AG04450 (cell line): ENCODE measurements around the gene FUCA1. TPM values are rescaled to one million over a fixed set of nuclear protein-coding genes. Genes with fewer than 3 reads are reported as not detected.

ENCODE experiments used
- CTCF ChIA-PET: fragments of 300-600, 350-600 bp; formaldehyde crosslinking; extraction: SDS; loops from one replicate; lab custom pipeline; 2022; ENCODE audit warnings: antibody characterized with exemption, inconsistent platforms; lab: Charles Lee
- POLR2A ChIA-PET: fragments of 350-600 bp; formaldehyde crosslinking; extraction: SDS; loops from one replicate; lab custom pipeline; 2021; ENCODE audit warnings: antibody characterized with exemption, inconsistent platforms; lab: Yijun Ruan, JAX
- DNase-seq: peaks from one replicate; pipeline ENCODE4 v3.0.0-alpha.2; 2011; ENCODE audit warnings: low read depth, low spot score
- H3K27ac ChIP-seq: one replicate; pipeline ENCODE4 v1.5.1; 2012; ENCODE audit warnings: low read depth, low read length, control low read depth
- H3K27me3 ChIP-seq: one replicate; pipeline ENCODE4 v1.6.0; 2012; ENCODE audit warnings: low read length; ENCODE audit not compliant: control insufficient read depth, insufficient read depth
- H3K4me3 ChIP-seq: 2 replicates; pipeline ENCODE4 v1.5.1; 2011; ENCODE audit warnings: mild to moderate bottlenecking, low read depth, low read length, control low read depth
- H3K9me3 ChIP-seq: 2 replicates; pipeline ENCODE4 v1.5.1; 2012; ENCODE audit warnings: low read length; ENCODE audit not compliant: control insufficient read depth, insufficient read depth
- CTCF ChIP-seq: IDR thresholded peaks from 2 replicates; pipeline ENCODE4 v1.5.1; 2011; ENCODE audit warnings: low read depth, low read length, control low read depth, inconsistent platforms
- polyA plus RNA-seq: library from polyadenylated mRNA; depleted of rRNA; stranded (reverse); fragments of >200 nt; gene quantifications from 2 replicates; pipeline ENCODE4 v1.2.3, GENCODE V29; 2011

FUCA1 gene
- polyA plus RNA-seq, 1 experiment = 3.9 TPM

DNA sequence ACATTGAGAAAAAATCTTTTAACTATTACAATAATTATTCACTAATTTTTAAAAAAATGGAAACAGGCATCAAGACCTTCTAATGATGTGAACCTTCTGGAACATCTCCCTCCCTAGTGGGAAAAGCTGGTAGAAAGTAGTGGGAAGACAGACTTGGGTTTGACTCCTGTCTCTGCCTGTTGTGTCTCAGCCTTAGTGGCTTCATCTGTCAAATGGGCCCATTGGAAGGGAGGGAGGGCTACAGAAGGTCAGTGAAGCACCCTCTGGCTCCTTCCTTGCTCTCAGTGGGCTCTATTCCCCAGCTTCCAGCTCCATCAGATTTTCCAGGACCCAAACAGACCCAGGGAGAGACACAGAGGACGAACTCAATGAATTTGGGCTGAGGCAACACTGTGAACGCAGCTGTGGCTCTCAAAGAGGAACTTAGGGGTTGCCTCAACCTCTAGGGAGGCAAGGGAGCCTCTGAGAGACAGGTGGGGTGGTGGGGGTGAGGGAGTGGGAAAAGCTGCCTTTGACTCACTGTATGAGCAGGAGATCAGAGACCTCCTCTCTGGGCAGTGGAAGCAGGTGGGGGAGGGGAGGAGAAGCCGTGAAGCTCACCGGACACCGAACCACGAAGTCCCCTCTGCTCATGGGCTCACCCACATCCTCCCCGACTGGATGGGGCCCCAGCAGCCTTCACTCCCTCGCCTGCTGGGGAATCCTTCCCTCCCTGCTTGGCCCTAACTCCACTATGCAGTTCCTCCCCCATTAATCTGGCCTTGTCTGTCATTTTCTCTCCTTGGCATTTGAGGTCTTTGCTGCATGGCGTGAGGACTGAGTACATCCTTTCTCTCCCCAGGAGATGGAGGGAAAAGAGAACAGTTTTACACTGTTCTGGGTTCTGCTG, 40.6 kb upstream of the FUCA1 start:
- ChIA-PET POLR2A (no interaction called here), CTCF (no interaction called here)
- Histone ChIP-seq H3K27me3 (peaks cover 39% of the 10 kb centered on the region), H3K9me3 (no peaks in the 10 kb centered on the region), H3K27ac (no peak overlapping the region), H3K4me3 (no peak overlapping the region)
- TF ChIP-seq CTCF = no peak
- DNase-seq = no peak

- Histone ChIP-seq H3K4me3 (no peak overlapping the region), H3K27me3 (peaks cover 53% of the 10 kb centered on the region), H3K9me3 (peaks cover 4% of the 10 kb centered on the region; the same call in 1 of the 2 replicates), H3K27ac (no peak overlapping the region)
- no peak for DNase-seq
- CTCF ChIA-PET = interaction anchor here (0.6 to 1.3 kb wide), 3 partner anchors 10 to 1467 kb away, joined by 4 to 8 read pairs (median 4); no protein-coding TSS in a partner anchor
- POLR2A ChIA-PET = no interaction called here
- TF ChIP-seq CTCF = no peak
These were observed 38.6 kb upstream of the FUCA1 start for GRCh38 chr1:23906731-23907130.

DNA sequence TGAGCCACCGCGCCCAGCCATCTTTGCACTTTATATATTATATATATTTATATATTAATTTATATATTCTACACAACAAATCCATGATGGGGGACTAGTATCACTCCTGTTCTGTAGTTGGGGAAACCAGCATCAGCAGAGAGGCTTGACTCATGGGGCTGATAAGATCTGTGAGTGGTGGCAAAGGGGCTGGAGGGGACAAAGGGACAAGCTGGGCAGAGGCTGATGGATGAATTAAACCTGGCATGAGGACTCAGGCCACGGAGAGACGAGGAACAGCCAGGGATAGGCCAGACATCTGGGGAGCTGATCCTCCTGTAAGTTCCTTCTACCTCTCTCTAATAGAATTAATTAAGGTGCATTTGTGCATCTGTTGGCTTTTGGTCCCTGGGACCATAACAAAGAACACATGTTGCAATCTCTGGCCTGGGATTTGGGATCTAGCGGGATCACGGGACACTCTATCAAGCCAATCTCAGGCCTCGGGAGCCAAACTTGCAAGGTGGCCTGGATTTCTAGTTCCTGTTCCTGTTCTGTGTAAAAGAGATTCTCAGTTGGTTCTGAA, 37.5 kb upstream of the FUCA1 start:
- no peak overlapping the region for H3K27ac ChIP-seq
- ChIA-PET CTCF (interaction anchor here (1.3 kb wide), 1 partner anchor 11 kb away, joined by 4 read pairs; no protein-coding TSS in a partner anchor), POLR2A (no interaction called here)

DNA sequence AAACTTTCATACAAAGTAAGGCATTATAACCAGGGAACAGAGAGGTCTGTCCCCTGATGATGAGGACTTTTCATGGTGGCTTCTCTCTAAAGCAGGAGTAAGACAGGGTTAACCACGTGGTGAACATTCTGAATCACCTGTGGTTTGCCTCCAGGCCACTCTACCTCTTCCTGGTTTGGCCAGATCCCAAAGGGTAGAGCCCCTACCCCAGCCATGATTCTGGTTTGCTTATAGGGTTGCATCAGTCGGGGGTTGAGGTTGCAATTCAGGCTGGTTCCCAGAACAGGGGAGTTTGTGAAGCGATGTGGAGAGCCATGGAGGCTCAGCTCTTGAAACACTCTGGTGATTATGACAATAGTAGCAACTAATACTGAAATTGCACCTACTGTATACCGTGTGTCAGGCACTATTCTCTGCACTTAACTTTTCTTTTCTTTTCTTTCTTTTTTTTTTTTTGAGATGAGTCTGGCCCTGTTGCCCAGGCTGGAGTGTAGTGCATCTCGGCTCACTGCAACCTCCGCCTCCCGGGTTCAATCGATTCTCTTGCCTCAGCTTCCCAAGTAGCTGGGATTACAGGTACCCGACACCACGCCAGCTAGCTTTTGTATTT, 36.8 kb upstream of the FUCA1 start:
- Histone ChIP-seq H3K9me3 (peaks cover 5% of the 10 kb centered on the region; the same call in 1 of the 2 replicates), H3K27me3 (peaks cover 60% of the 10 kb centered on the region), H3K4me3 (no peak overlapping the region), H3K27ac (no peak overlapping the region)
- no peak for DNase-seq
- ChIA-PET CTCF (interaction anchor here (0.7 kb wide), 1 partner anchor 12 kb away, joined by 4 read pairs; no protein-coding TSS in a partner anchor), POLR2A (no interaction called here)
- no peak for TF ChIP-seq CTCF

More for the DNA sequence above, 37.5 kb upstream of the FUCA1 start:
- peaks cover 60% of the 10 kb centered on the region for H3K27me3 ChIP-seq
- no peak overlapping the region for H3K4me3 ChIP-seq
- DNase-seq = no peak
- no peak for TF ChIP-seq CTCF
- peaks cover 5% of the 10 kb centered on the region; the same call in 1 of the 2 replicates for H3K9me3 ChIP-seq
